Measurements from ENCODE around the gene GALR2. TPM values are rescaled to one million over a fixed set of nuclear protein-coding genes. Genes with fewer than 3 reads are reported as not detected.

GALR2 gene
- total and polyA plus RNA-seq, 10 of the 15 experiments (the other 5 are each of a cell fraction or from before 2014, with no cell fraction given) = 0.06 to 1.2 (median 0.22) TPM; not detected in 5

DNA sequence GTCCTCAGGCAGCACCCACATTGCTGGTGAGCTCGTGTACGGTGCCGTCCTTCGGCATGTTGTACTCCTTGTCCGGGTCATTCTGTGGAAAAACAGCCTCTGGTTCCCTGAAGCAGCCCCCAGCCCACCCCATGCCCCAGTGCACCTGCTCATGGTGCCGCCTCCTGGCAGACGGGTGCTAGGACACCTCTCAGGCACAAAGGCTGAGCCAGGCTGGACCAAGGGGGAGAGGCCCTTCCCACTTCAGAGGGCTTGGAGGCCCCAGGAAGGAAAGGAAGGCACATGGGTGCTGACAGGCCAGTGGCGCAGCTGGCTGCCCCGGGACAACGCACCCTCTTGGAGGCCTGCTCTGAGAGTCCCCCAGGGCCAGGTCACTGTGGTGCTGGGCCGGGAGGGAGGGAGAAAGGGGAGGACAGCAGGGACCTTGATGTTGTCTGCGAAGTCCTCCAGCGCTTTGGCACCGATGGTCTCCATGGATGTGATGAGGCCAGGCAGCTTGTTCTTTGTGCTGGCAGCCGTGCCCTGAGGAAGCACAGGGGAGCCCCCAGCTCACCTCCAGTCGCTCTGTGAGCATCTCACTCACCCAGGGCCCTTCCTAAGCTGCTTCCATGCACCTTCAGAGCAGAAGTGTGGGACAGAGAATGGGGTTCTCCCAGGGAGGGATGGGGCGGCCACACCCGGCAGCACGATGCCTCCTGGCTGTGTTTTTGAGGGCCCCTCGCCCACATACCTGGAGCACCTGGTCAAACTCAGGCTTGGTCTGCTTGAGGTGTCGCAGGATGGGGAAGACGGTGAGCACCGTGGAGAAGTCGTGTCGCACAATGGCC is 13.7 kb downstream of the GALR2 start (continued):
- TF ChIP-seq, protein P1, sequence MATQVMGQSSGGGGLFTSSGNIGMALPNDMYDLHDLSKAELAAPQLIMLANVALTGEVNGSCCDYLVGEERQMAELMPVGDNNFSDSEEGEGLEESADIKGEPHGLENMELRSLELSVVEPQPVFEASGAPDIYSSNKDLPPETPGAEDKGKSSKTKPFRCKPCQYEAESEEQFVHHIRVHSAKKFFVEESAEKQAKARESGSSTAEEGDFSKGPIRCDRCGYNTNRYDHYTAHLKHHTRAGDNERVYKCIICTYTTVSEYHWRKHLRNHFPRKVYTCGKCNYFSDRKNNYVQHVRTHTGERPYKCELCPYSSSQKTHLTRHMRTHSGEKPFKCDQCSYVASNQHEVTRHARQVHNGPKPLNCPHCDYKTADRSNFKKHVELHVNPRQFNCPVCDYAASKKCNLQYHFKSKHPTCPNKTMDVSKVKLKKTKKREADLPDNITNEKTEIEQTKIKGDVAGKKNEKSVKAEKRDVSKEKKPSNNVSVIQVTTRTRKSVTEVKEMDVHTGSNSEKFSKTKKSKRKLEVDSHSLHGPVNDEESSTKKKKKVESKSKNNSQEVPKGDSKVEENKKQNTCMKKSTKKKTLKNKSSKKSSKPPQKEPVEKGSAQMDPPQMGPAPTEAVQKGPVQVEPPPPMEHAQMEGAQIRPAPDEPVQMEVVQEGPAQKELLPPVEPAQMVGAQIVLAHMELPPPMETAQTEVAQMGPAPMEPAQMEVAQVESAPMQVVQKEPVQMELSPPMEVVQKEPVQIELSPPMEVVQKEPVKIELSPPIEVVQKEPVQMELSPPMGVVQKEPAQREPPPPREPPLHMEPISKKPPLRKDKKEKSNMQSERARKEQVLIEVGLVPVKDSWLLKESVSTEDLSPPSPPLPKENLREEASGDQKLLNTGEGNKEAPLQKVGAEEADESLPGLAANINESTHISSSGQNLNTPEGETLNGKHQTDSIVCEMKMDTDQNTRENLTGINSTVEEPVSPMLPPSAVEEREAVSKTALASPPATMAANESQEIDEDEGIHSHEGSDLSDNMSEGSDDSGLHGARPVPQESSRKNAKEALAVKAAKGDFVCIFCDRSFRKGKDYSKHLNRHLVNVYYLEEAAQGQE (IDR thresholded peaks at IDR 0.05; ENCODE audit: low read depth, low read length) = no peak

DNA sequence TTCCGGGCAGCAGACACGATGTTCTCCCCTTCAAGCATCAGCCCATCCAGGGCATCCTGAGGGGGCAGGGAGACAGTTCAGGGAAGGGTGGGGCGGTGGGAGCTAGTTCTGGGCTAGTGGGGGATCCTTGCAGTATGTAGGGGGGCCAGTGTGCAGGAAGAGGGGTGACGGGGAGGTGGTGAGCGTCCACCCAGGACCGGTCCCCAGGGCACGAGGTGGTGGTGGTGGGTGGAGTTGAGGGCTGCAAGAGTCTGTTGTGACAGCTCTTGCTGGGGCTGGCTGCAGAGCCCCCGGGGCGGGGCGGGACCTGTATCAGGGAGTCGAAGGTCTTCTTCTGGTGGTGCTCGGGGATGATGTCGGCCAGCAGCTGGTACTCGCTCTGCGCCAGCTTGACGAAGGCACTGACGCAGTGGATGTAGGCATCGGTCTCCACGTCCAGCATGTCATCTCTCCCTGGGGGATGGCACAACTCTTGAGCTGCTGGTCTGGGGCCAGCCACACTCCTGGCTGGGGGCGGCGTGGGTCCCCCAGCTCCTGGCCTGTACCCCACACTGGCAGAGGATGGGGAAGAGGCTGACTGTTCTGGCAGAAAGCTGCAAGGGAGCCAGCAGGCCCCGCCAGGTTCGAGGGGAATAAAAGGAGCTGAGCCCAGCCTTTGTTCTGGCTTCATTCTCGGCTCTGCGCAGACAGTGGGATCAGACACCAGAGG is 14.4 kb downstream of the GALR2 start:
- 97% methylated on average over 22 of the region's 25 CpGs for WGBS (ENCODE audit: insufficient coverage, insufficient replicate concordance, low lambda C conversion rate, missing lambda C conversion rate)
- SMC1A ChIA-PET (ENCODE audit: uncharacterized antibody, unreplicated experiment) = no interaction called here
- in situ Hi-C loops (cut with MboI) (no loop called here), intact Hi-C loops (cut with micrococcal nuclease; ENCODE audit: unreplicated experiment) (no loop called here)
- RAD21 ChIA-PET (ENCODE audit: unreplicated experiment) = no interaction called here
- ATAC-seq (no peak), DNase-seq (ENCODE audit: low read depth, low spot score) (no peak), FAIRE-seq (no peak)
- no TSS peak for BruUV-seq (replicated peaks)
- Histone ChIP-seq H3K79me2 (ENCODE audit: control insufficient read depth, insufficient read depth, low read length) (no peaks in the 10 kb centered on the region), H2AFZ (ENCODE audit: control insufficient read depth, low read depth, low read length) (no peak overlapping the region), H3K4me1 (ENCODE audit: control insufficient read depth, insufficient read depth, low read length) (no peaks in the 10 kb centered on the region), H3K27ac (ENCODE audit: control insufficient read depth, insufficient read depth) (no peak overlapping the region), H3K9me3 (replicated peaks; ENCODE audit: control insufficient read depth, insufficient read depth, low read length) (no peaks in the 10 kb centered on the region), H3K4me3 (no peak overlapping the region), H3K9ac (ENCODE audit: control insufficient read depth, insufficient read depth, low read length) (no peak overlapping the region), H3K27me3 (replicated peaks in 1 of 2; ENCODE audit: control insufficient read depth in 2 of 2, insufficient read depth in 2 of 2, low read length in 1 of 2) (no peaks in the 10 kb centered on the region), H4K20me1 (ENCODE audit: control insufficient read depth, insufficient read depth) (no peaks in the 10 kb centered on the region), H3K36me3 (ENCODE audit: control insufficient read depth in 2 of 2, insufficient read depth in 2 of 2, low read length in 1 of 2) (peaks cover 13 to 25% of the 10 kb centered on the region in 2 experiments; a peak in 3 of 4 replicates), H3K4me2 (ENCODE audit: control insufficient read depth, insufficient read depth) (no peak overlapping the region)
- CTCF ChIA-PET = no interaction called here
- TF ChIP-seq CBFB (IDR thresholded peaks at IDR 0.05; ENCODE audit: low read depth) (no peak), SMC3 (IDR thresholded peaks at IDR 0.05; ENCODE audit: borderline replicate concordance, low read length) (no peak), ZNF207 (IDR thresholded peaks at IDR 0.05; ENCODE audit: borderline replicate concordance) (no peak), GATAD2B (conservative IDR thresholded peaks at IDR 0.05; ENCODE audit: low read depth) (no peak), DPF2 (IDR thresholded peaks at IDR 0.05) (no peak), YY1 (IDR thresholded peaks at IDR 0.05; ENCODE audit: low read depth, low read length) (no peak)
- TF ChIP-seq, protein P2, sequence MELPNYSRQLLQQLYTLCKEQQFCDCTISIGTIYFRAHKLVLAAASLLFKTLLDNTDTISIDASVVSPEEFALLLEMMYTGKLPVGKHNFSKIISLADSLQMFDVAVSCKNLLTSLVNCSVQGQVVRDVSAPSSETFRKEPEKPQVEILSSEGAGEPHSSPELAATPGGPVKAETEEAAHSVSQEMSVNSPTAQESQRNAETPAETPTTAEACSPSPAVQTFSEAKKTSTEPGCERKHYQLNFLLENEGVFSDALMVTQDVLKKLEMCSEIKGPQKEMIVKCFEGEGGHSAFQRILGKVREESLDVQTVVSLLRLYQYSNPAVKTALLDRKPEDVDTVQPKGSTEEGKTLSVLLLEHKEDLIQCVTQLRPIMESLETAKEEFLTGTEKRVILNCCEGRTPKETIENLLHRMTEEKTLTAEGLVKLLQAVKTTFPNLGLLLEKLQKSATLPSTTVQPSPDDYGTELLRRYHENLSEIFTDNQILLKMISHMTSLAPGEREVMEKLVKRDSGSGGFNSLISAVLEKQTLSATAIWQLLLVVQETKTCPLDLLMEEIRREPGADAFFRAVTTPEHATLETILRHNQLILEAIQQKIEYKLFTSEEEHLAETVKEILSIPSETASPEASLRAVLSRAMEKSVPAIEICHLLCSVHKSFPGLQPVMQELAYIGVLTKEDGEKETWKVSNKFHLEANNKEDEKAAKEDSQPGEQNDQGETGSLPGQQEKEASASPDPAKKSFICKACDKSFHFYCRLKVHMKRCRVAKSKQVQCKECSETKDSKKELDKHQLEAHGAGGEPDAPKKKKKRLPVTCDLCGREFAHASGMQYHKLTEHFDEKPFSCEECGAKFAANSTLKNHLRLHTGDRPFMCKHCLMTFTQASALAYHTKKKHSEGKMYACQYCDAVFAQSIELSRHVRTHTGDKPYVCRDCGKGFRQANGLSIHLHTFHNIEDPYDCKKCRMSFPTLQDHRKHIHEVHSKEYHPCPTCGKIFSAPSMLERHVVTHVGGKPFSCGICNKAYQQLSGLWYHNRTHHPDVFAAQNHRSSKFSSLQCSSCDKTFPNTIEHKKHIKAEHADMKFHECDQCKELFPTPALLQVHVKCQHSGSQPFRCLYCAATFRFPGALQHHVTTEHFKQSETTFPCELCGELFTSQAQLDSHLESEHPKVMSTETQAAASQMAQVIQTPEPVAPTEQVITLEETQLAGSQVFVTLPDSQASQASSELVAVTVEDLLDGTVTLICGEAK (IDR thresholded peaks at IDR 0.05; ENCODE audit: borderline replicate concordance) = no peak
- TF ChIP-seq, protein P3, sequence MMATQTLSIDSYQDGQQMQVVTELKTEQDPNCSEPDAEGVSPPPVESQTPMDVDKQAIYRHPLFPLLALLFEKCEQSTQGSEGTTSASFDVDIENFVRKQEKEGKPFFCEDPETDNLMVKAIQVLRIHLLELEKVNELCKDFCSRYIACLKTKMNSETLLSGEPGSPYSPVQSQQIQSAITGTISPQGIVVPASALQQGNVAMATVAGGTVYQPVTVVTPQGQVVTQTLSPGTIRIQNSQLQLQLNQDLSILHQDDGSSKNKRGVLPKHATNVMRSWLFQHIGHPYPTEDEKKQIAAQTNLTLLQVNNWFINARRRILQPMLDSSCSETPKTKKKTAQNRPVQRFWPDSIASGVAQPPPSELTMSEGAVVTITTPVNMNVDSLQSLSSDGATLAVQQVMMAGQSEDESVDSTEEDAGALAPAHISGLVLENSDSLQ (IDR thresholded peaks at IDR 0.05) = no peak
- TF ChIP-seq, protein P4, sequence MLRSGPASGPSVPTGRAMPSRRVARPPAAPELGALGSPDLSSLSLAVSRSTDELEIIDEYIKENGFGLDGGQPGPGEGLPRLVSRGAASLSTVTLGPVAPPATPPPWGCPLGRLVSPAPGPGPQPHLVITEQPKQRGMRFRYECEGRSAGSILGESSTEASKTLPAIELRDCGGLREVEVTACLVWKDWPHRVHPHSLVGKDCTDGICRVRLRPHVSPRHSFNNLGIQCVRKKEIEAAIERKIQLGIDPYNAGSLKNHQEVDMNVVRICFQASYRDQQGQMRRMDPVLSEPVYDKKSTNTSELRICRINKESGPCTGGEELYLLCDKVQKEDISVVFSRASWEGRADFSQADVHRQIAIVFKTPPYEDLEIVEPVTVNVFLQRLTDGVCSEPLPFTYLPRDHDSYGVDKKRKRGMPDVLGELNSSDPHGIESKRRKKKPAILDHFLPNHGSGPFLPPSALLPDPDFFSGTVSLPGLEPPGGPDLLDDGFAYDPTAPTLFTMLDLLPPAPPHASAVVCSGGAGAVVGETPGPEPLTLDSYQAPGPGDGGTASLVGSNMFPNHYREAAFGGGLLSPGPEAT (IDR thresholded peaks at IDR 0.05; ENCODE audit: low read depth) = no peak
- POLR2A ChIA-PET = interaction anchor here (0.6 kb wide), 1 partner anchor 97 kb away, joined by 3 read pairs; no protein-coding TSS in a partner anchor

All from GM12878 (cell line).